ENCODE results near the gene BAHCC1.

Gene BAHCC1

DNA sequence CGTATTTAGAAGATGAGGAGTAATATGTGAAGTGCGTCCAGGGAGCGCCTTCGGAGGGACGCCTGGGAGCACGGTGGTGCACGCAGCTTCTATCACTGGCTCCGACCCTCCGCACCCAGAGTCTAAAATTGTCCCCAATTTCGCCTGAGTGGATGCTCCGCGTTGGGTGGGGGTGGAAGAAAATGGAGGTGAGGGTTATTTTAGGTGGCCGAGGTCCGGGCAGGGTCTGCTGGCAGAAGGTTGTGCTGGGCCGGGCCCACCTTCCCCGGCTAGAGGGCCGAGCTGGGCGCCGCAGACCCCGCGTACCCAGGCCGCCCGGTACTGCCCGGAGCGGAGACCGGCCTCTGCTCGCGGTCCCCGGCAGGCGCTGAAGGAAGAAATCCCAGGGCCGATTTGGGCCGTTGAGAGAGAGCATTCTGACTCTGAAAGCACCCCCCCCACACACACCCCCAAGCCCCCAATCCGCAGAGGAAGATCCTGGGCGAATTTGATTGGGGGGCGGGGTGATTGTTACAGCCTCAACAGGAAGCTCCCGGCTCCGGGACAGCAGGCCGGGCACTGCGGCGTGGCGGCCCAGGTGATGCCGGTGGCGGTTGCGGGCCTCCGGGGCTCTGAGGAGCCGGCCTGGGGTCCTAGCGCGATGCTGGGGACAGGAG is 3.0 kb downstream of the BAHCC1 start:
- DNase-seq (ENCODE audit: low read depth in 2 of 2), result no peak

- DNase-seq (ENCODE audit: low read depth in 2 of 2), result no peak
Observed at GRCh38 chr17:81398832-81399411, 3.7 kb downstream of the BAHCC1 start.

DNA sequence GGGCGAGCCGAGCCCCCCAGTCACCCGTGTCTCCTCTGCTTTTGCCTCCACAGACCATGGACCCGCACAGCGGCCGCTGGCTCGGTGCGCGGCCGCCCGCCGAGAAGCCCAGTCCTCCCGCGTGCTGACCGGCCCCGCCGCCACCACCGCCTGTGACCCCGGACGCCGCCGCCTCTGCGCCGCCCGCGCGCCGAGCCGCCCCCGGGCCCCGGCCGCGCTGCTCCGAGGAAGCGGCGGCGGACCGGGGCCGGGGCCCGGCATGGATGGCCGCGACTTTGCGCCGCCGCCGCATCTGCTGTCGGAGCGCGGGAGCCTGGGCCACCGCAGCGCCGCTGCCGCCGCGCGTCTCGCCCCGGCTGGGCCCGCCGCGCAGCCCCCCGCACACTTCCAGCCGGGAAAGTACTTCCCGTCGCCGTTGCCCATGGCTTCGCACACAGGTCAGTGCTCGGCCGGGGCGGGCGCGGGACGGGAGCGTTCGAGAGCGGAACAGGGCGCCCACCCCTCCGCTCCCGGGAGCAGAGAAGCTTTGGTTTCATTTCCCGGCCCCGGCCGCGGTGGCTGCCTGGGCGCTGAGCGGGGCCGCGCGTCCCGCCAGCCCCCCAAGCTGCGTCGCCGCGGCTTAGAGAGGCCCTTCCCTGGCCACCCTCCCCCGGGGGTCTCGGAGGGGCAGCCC is 4.4 kb downstream of the BAHCC1 start:
- DNase-seq (ENCODE audit: low read depth in 2 of 2), result no peak

GRCh38 chr17:81400154-81400977 is 5.1 kb downstream of the BAHCC1 start:
- no peak for DNase-seq (ENCODE audit: low read depth in 2 of 2)

- no peak for DNase-seq (ENCODE audit: low read depth in 2 of 2)
Observed at GRCh38 chr17:81400996-81401722, 5.9 kb downstream of the BAHCC1 start.

DNA sequence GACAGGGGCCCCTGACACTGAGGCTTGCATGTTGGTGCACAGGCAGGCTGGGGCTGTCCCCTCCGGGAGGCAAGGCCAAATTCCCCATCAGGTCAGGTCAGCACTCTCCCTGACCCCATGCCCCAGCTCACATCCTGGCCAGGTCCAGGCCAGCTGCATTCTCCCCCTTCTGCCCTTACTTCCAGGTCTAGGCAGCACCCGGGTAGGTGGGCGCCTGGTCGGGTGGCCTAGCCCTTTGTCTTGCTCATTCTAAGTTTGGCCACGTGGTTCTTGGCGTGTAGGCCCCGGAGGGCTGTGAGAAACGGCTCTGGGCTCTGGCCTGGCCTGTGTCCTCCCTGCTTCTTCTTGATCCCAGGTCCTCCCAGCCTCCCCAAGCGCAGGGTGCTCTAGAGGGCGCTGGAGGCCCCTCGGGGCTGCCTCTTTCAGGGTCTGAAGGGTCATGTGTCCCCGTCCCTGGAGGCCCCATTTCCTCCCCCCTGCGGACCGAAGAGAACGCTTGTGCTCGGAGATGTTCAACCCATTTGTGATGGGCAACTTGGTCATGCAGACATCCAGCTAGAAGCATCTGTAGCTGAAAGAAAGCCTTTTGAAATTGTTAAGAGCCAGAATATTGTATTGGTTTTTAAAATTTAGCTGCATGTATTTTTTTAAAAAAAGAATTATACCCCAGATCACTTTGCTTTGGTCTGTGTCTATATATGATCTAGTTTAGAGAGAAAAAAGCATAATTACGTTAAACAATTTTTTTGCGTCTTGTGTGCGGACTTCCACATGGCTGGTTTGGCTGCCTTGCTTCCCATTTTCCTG is 6.7 kb downstream of the BAHCC1 start:
- DNase-seq (ENCODE audit: low read depth in 2 of 2), result no peak

- no peak for DNase-seq (ENCODE audit: low read depth in 2 of 2)
Observed at GRCh38 chr17:81402530-81402941, 7.3 kb downstream of the BAHCC1 start.

DNA sequence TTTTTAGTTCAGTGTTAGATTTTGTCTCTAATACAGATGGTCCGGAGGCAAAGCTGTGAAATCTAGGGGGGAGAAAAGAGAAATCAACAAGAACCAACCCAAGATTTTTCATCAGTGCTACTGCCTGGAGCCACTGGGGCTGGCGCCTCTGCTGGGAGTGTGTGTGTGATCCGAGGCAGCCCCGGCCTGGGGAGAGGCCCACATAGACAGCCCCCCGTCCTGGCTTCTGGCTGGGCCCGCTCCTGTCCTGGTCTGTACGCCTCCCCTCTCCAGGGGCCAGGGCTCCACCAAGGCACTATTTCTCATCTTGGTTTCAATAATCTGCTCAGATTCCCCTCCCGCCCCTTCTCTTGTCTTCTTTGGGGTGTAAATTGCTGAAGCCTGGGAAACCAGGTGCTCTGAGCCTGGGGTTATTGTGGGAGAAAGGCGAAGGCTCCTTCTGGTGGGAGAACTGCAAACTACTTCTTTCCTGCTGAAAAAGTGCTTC is 7.8 kb downstream of the BAHCC1 start:
- no peak for DNase-seq (ENCODE audit: low read depth in 2 of 2)

GRCh38 chr17:81403671-81404534 is 8.6 kb downstream of the BAHCC1 start:
- DNase-seq (ENCODE audit: low read depth in 2 of 2), result no peak

DNA sequence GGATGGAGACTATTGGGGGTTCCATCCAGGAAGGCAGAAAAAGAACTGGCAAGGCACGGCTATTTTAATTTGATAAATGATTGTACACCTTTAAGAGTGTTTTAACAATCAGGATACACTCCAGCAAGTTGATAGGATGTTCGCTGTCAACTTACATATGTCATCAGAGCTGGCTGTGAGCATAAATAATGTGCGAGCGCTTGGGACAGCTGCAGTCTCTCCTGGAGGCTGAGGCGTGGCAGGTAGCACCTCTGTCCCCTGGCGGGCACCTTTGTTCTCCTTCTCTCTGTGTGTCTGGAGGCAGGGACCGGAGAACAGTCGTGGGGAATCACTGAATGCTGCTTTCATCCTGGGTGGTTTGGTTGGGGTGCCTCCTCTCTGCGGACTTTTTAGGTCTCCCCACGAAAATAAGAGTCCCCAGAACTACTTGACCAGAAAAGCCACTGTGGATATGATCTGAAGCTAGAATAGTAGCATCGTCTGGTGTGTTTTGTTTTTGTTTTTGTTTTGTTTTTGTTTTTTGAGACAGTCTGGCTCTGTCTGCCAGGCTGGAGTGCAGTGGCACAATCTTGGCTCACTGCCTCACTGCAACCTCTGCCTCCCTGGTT is 9.4 kb downstream of the BAHCC1 start:
- DNase-seq (ENCODE audit: low read depth in 2 of 2), result no peak

- DNase-seq (ENCODE audit: low read depth in 2 of 2), result peak in 1 of 2 experiments; percentile 58
Observed at GRCh38 chr17:81405411-81405872, 10.2 kb downstream of the BAHCC1 start.

- DNase-seq (ENCODE audit: low read depth in 2 of 2), result no peak
Observed at GRCh38 chr17:81406117-81406953, 11.1 kb downstream of the BAHCC1 start.

DNA sequence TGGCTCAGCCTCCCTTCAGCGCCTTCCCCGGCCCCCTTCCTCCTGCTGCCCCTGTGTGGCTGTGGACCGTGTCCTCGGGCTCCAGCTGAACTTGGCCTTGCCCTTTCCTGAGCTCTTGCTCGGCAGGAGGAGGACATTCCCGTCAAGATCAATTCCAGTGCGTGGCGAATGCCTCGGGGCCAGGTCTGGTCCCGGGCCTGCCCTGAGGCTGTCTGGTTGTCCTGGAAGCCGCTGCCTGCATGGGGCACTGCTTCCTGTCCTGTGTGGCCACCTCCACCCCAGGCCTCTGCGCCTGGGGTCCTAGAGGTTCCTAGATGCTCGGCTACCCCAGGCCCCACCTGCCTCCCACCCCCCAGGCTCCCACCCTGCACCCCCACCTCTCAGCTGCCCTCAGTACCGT is 12.8 kb downstream of the BAHCC1 start:
- no peak for DNase-seq (ENCODE audit: low read depth in 2 of 2)

GRCh38 chr17:81409190-81409935 is 14.1 kb downstream of the BAHCC1 start:
- DNase-seq (ENCODE audit: low read depth in 2 of 2), result no peak

DNA sequence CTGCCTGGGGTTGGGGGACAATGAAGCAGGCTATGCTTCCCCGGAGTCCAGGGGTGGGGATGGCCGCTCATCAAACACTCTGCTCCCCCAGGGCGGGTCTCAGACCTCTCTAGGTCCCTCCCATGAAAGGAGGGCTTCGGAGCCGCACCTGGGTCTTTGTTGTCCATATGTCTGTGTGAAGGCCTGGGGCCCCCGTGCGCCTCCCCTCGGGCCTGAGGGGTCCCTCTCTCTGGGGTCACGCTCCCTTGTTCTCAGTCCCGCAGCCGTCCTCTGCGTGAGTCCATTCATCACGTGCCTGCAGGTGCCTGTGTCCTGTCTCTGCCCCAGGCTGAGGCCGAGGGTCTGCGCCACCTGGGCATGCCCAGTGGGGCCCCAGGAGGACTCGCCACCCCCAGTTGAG is 15.6 kb downstream of the BAHCC1 start:
- no peak for DNase-seq (ENCODE audit: low read depth in 2 of 2)

DNA sequence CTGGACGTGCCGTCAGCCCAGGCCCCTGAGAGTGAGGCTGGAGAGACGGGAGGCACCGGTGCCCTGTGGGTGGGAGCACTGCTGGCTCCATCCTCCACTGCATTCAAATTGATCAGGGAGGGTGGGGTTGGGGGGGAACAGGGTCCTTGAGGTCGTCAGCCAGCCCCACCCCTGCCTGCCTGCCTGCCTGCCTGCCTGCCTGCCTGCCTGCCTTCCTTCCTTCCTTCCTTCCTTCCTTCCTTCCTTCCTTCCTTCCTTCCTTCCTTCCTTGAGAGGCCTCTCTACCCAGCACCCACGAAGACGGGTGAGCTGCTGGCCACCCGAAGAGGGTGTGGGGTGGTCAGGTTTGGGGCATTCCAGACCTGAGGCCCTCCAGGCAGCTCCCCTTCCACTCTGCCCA is 16.0 kb downstream of the BAHCC1 start:
- no peak for DNase-seq (ENCODE audit: low read depth in 2 of 2)

- DNase-seq (ENCODE audit: low read depth in 2 of 2), result no peak
Observed at GRCh38 chr17:81412490-81413093, 17.3 kb downstream of the BAHCC1 start.
